Activated T-cell treated with anti-CD3 and anti-CD28 coated beads for 24 hours (primary cell): Measurements from ENCODE around the gene CPNE2.
"Not testable (repeated sequence)": the region's sequence is repeated elsewhere in the genome, so short reads cannot be mapped to it uniquely, and the experiment has no call there.

ENCODE experiments used
- DNase-seq: peaks from one replicate; pipeline ENCODE4 v3.0.0-alpha.2; 2020; ENCODE audit warnings: low read depth

Gene CPNE2

DNA sequence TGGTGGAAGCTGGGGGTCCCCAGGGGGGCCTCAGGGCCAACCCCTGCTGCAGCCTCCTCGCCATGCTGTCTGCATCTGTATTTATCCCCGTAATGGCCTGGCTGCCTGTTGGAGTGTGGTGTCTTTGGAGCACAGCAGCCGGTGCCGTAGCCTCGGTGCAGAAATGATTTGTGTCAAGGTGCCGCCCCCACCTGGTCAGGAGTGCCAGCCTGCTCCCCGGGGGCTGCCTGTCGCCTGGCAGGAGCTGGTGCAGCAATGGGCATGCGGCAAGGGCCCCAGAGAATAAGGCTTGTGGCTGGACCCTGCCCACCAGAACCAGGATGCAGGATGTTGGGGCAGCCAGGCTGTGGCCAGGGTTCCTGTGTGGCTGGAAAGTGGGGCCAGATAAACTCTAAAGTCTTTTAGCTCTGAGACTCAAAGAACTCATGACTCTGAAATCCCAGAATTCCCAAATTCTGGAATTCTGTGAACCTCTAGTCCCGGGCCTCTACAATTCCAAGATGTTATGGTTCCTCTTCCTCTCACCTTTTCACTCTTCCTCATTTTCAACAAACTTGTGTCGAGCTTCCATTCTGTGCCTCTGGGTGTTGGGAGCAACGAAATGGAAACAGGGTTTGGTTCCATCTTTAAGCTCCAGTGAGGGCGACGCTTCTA is 5.9 kb downstream of the CPNE2 start:
- DNase-seq: no peak

DNA sequence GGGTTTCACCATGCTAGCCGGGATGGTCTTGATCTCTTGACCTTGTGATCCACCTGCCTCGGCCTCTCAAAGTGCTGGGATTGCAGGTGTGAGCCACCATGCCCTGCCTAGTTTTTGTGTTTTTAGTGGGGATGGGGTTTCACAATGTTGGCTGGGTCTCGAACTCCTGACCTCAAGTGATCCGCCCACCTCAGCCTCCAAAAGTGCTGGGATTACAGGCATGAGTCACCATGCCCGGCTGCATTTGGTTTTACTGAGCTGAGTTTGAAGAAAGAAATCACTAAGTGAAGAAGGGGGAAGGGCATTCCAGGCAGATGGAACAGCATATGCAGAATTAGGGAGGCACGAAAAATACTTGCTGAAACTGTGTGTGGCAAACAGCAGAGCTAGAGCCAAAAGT is 7.6 kb downstream of the CPNE2 start:
- DNase-seq: not testable (repeated sequence)

DNA sequence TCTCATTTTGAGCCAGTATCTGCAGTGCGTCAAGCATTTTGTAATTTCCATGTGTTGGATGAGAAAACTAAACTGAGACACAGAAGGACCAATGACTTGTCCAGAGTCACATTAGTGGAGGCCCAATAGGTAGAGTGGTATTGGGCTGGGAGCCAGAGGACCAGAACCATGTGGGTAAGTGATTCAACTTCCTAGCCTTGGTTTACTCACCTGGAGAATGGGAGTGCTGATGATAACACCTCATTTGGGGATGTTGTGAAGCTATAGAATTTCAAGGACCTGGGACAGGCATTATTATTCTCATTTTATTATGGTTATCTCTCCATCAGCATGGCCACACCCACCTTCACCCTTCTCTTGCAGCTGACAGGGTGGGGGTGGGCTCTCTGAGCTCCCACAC is 8.1 kb downstream of the CPNE2 start:
- DNase-seq: no peak

DNA sequence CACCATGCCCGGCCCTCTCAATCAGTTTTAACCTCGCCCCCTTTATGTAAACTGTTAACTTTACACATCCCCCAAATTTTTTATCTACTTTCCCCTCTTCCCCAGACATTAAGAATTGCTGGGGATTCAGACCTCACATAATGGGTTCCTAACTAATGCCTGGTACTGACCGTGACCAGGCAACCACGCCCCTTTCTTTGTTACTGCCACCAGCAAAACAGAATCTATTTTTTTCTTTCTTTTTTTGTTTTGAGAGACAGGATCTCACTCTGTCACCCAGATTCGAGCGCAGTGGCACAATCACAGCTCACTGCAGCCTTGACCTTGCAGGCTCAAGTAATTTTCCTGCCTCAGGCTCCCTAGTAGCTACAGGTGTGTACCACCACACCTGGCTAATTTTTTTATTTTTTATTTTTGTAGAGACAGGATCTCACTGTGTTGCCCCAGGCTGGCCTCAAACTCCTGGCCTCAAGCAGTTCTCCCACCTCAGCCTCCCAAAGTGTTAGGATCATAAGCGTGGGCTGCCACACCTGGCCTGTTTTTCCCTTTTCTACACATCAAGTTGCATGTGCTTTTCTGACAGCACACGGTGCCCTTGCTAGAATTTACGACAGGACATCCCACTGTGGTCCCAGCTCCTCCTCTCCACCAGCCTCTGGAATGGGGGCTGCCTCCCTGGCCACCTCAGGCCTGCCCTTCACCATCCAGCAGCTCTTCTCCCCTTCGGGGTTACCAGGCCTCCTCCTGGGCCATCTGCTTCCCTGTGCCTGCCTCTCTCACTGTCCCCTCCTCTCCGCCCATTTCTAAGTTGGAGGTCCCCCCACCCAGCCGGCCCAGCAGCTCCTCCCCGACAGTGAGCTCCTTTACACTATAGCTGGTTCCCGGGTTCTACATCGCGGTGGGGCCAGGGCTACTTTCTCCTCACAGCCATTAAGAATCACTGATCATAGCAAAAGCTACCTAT is 10.8 kb downstream of the CPNE2 start:
- DNase-seq: no peak

DNA sequence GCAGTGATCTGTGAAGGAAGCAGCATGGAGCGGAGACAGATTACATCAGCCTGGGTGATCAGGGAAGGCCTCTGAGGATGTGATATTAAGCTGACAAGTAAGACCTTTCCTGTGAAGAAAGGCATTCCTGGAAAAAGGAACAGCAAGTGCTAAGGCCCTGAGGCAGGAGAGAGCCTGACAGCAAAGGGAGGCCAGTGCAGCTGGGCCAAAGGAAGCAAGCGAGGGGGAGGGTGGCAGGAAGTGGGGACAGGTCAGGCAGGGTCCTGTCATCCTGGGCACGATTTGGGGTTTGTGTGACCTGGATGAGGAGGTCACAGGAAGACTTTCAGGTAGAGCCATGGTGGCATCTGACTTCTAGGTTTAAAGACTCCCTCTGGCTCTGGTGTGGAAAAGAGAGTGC is 12.3 kb downstream of the CPNE2 start:
- no peak for DNase-seq

DNA sequence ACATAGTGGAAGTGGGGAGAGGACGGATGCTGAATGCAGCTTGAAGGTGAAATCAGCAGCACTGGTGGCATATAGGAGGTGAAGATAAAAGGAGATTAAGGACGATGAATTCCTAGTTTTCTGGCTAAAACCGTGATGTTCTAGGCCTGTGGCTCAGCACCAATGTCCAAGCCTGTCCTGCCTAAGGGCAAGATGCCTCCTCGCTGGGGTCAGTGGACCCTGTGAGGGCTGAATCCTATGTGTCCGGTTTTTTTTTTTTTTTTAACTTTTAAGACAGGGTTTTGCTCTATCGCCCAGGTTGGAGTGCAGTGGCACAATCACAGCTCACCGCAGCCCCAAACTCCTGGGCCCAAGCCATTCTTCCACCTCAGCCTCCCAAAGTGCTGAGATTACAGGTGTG is 12.8 kb downstream of the CPNE2 start:
- no peak for DNase-seq

DNA sequence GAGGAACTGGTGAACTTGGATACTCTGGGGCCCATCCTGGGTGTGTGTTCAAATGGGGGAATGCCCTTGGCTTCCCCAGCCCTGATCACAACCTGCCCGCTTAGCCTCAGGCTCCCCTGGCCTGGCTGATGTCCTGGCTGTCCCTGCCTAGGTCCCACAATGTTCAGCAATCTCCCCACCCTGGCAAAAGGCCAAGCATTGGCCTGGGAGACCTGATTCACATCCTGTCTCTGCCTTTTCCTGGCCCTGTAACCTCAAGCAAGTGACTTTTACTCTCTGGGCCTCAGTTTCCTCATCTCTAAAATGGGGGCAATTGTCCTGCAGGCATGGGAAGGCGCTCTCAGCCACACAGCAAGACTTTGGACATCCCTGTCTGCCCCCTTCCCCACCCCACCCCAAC is 14.4 kb downstream of the CPNE2 start:
- DNase-seq: no peak

DNA sequence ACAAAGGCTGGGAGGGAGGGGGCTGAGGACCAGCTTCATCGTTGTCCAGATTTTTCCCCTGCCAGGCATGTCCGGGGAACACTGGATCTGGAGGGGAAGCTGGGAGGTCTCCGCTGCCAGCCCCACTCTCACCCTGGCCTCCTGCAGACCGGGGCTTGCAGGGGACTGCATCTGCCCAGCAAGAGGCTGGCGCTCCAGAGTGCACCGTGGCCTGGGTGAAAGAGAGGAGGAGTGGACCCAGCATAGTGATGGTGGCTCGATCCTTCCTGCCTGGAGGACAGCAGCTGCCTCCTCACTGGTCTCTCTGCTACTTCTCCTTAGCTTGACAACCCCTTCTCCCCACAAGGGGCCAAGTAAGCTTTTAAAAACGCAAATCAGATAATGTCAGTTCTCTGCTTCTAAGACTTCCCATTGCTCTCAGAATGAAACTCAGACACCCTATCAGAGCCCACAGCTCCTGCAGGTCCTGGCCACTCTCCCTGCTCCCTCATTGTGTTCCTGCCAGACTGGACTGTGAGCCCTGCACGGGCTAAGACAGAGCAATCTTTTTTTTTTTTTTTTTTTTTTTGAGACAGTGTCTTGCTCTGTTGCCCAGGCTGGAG is 15.0 kb downstream of the CPNE2 start:
- no peak for DNase-seq

DNA sequence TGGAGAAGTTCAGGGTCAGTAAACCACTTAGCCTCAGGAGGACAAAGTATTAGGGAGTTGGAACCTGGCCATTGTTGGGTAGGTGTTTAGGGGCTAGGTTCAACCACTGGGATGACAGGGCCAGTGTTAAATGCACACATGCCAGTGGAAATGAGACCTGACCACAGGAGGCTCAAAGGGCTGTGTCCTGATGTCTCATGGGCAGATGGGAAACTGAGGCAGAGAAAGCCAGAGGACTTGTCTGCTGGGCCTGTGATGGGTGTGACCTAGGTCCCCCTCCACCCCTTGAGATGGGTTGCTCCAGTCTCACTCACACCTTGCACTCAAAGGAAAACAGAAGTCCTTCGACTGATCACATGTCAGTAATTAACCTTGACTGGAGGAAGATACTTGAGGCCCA is 16.0 kb downstream of the CPNE2 start:
- DNase-seq: no peak

DNA sequence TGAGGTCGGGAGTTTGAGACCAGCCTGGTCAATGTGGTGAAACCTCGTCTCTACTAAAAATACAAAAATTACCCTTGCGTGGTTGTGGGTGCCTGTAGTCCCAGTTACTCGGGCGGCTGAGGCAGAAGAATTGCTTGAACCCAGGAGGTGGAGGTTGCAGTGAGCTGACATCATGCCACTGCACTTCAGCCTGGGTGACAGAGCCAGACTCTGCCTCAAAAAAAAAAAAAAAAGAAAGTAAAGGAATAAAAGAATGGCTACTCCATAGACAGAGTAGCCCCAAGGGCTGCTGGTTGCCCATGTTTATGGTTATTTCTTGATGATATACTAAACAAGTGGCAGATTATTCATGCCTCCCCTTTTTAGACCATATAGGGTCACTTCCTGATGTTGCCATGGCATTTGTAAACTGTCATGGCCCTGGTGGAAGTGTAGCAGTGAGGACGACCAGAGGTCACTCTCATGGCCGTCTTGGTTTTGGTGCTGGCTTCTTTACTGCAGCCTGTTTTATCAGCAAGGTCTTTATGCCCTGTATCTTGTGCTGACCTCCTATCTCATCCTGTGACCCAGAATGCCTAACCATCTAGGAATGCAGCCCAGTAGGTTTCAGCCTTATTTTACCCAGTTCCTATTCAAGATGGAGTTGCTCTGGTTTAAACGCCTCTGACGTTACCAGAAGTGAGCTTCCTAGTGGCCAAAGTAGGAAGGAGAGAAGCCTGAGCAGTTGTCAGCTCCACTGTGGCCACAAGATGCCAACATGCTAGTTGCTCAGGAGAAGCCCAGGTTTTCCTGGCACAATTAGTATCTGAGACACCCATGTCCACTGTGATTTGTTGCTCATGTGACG is 17.1 kb downstream of the CPNE2 start:
- DNase-seq: not testable (repeated sequence)

DNA sequence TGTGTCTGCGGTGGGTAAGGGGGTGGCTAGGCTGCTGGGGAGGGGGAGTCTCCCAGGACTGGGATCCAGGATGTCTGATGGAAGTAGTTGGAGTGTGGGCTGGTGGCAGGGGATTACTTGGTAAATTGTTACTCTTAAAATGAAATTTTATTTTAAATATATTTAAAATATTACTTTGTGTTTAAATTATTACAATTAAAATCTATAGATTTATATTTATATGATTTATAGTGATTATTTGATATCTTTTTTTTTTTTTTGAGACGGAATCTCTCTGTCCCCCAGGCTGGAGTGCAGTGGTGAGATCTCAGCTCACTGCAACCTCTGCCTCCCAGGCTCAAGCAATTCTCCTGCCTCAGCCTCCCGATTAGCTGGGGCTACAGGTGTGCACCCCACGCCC is 18.6 kb downstream of the CPNE2 start:
- no peak for DNase-seq

DNA sequence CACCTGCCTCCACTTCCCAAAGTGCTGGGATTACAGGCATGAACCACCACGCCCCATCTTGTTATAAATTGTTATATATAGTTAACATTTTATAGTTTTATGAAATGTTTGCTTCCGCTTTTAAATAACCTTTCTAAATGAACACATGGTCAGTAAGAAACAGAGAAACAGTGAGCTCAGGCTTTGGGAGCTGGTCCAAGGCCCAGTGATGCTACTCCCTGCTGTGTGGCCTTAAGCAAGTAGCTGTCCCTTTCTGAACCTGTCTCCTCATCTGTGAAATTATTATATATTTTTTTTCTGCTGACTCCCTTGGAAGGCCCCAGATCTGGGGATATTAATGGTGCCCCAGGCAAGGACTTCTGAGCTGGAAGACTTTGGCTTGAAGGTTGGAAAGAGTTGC is 19.0 kb downstream of the CPNE2 start:
- DNase-seq: no peak

DNA sequence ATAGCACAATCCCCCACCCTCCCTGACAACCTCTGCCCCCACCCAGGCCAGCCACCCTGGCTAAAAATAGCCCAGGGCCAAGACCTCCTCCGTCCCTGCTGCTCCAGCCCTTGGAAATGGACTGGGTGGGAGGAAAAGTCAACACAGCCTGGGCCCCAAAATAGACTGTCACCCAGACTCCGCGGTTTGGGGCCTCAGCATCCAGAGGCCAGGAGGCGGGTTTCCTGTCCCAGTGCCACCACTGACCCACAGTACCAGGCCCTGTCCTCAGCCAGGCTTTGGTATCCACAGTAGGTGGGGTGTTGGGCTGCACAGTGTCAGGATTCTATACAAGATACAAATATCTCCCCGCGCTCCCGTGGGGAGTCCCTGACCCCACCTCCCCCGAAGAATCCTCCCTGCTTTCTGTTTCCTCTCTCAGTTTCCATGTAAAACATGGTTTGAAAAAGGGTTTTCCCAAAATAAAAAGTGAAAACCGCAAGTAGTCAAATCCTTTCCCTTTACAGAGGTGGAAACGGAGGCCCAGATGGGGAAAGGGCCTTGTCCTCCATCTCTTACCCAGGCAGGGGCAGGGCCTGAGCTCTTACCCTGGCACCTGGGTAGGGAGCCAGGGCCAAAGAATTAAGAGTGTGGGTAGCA is 20.1 kb downstream of the CPNE2 start:
- no peak for DNase-seq

DNA sequence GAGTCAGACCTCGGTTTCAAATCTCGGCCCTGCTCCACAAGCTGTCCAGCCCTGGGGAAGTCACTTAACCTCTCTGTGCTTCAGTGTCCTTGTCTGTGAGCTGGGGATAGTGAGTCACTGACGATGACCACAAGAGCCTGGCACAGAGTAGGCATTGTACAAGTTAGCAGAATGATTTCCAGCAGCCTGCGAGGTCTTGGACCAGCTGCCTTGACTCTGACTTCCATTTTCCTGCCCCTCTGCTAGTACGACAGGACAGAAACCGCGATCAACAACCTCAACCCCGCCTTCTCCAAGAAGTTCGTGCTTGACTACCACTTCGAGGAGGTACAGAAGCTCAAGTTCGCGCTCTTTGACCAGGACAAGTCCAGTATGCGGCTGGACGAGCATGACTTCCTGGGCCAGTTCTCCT is 20.7 kb downstream of the CPNE2 start:
- DNase-seq: no peak

DNA sequence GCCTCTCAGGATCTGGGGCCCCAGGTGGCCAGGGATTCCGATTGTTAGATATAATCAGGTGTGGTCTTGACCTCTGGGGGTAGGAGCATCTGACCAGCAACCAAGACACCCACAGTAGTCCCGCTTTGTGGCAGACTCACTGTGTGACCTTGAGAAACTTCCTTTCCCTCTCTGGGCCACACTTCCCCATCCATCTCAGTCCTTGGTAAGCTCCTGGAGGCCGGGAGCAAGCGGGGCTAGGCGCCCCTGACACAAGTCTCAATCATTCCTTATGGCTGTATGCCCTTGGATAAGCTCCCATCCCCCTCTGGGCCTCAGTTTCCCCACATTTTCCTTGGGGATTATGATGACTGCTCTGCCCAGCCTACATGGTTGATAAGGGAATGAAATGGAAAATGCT is 21.3 kb downstream of the CPNE2 start:
- no peak for DNase-seq

DNA sequence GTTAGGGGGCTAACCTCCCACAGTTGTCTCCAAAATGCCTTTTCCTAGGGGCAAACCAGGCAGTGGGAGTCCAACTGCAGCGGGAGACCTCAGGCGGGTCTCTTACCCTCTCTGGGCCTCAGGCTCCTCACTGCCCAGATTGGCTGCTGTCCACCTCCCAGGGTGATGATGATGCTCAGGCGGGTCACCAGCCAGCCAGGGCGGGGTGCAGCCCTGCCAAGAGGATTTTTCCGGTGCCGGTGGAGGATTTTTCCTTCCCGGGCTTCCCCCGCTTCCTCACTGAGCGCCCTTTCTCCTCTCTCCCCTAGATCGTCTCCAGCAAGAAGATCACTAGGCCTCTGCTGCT is 22.8 kb downstream of the CPNE2 start:
- no peak for DNase-seq

DNA sequence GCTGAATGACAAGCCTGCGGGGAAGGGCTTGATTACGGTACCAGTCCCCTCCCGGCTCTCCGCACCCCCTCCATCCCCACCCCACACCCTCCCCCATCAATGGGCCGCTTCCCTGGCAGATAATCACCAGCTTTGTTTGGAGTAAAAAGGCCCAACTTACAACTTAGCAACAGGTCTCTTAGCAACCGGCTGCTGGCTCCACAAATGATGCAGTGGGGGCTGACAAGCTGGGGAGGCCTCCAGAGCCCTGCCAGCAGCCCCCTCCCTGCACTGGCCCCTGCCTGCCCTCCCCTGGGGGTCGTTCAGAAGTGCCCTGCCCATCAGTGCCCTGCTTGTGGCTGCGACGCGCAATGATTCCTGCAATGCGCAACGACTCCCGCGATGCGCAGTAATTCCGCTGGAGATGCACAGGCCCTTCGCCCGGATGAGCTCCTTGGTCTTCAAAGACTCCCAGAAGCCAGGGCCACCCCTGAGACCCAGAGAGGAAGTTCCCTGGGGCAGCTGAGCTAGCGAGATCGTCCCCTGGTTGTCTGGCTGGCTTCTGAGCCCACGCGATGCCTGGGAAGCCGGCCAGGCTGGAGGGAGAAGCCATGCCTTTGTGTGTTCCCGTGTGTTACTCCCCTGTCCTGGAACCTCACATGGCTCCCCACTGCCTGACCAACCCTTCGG is 23.3 kb downstream of the CPNE2 start:
- DNase-seq: no peak

DNA sequence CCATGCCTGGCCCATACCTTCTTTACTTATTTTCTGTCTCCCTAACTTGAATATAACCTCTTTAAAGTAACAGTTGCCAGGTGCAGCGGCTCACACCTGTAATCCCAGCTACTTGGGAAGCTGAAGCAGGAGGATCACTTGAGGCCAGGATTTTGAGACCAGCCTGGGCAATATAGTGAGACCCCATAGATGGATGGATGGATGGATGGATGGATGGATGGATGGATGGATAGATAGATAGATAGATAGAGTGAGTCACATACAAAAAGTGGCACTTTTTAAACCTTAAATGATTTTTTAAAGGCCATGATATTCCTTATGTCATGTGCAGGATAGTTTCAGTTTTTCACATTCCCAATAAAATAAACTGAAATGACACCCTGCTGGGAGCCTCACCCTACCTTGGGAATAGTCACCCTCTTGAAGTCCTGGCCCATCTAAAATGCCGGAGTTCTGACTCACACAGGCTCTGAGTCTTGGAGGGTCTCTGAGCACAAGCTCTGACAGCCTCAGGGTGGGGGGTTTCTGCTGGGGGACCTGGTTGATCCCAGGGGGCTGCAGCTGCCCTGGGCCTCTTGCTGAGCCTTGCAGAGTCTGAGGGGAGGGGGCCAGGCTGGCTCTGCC is 26.2 kb downstream of the CPNE2 start:
- no peak for DNase-seq

DNA sequence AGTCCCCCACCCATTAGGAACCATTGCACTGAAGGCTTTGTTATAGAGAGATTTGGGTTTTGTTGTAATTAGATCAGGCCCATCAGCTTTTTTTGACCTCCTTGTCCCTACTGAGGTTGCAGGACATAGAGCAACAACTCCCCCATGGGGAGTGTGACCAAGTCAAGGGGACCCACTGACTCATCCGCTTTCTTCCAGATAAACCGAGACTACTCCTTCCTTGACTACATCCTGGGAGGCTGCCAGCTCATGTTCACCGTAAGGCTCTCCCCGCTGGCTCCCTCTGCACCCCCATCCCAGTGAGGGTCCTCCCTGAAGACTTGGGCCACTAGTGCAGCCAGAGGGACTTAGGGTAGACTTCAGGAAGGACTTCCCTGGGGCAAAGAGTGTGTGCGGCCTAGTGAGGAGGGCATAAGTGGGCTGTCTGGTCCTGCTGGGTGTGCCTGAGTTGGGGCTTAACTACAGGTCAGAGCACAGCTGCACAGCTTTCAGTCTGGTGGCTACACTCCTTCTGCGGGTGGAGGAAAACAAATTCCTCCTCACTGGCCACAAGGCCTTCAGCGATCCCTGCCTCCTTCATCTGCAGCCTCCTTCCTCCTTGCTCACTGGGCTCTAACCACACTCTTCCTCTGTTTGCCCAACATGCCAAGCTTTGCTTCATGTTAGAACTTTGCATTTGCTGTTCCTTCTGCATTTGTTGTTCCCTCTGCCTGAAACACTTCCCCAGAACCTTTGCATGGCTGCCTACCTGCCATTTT is 31.0 kb downstream of the CPNE2 start:
- DNase-seq: no peak
